HepG2 (cell line): ENCODE measurements around the gene NPW. TPM values are rescaled to one million over a fixed set of nuclear protein-coding genes. Genes with fewer than 3 reads are reported as not detected.

ENCODE experiments used
- ARNTL ChIP-seq: sonication (generic); formaldehyde crosslinking; IDR thresholded peaks from 2 replicates; pipeline ENCODE4 v1.4.0; 2020; ENCODE audit warnings: mild to moderate bottlenecking, missing genetic modification reagents
- BRD4 ChIP-seq: sonication (generic); formaldehyde crosslinking; IDR thresholded peaks from 2 replicates; pipeline ENCODE4 v1.4.0; 2020; ENCODE audit warnings: missing genetic modification reagents
- E2F1 ChIP-seq: sonication (generic); formaldehyde crosslinking; IDR thresholded peaks from 2 replicates; pipeline ENCODE4 v1.5.0; 2020; ENCODE audit warnings: missing genetic modification reagents
- ERF ChIP-seq: IDR thresholded peaks from 2 replicates; pipeline ENCODE4 v1.6.1; 2018; ENCODE audit warnings: missing biosample characterization, missing genetic modification reagents
- IRF2 ChIP-seq: IDR thresholded peaks from 2 replicates; pipeline ENCODE4 v1.6.1; 2018; ENCODE audit warnings: missing genetic modification reagents, missing compliant biosample characterization
- LCORL ChIP-seq, 2 experiments: fragments of 450-650 bp in 1 of 2; sonication (generic) in 1 of 2; formaldehyde crosslinking in 1 of 2; IDR thresholded peaks; 2 replicates each; pipeline versions ENCODE4 v1.5.0 to v1.6.1; 2017 to 2020; ENCODE audit warnings: antibody characterized with exemption in 1 of 2, missing genetic modification reagents in 1 of 2
- PATZ1 ChIP-seq: sonication (generic); formaldehyde crosslinking; IDR thresholded peaks from 2 replicates; pipeline ENCODE4 v1.4.0; 2020; ENCODE audit warnings: missing genetic modification reagents
- PHF20 ChIP-seq: sonication (generic); formaldehyde crosslinking; IDR thresholded peaks from 2 replicates; pipeline ENCODE4 v1.5.0; 2020; ENCODE audit warnings: mild to moderate bottlenecking, missing genetic modification reagents
- POLR2AphosphoS2 ChIP-seq: IDR thresholded peaks from 2 replicates; pipeline ENCODE4 v1.6.1; 2011; ENCODE audit warnings: low read depth, low read length, improper control_type of control experiment
- PPARG ChIP-seq: conservative IDR thresholded peaks from 2 replicates; pipeline ENCODE4 v1.6.1; 2016; ENCODE audit warnings: missing biosample characterization, missing genetic modification reagents
- SP4 ChIP-seq: sonication (generic); formaldehyde crosslinking; IDR thresholded peaks from 2 replicates; pipeline ENCODE4 v1.8.1; 2023; ENCODE audit warnings: mild to moderate bottlenecking, missing genetic modification reagents
- YEATS2 ChIP-seq: sonication (generic); formaldehyde crosslinking; IDR thresholded peaks from 2 replicates; pipeline ENCODE4 v1.4.0; 2020; ENCODE audit warnings: missing genetic modification reagents, borderline replicate concordance
- ZFP82 ChIP-seq: sonication (generic); formaldehyde crosslinking; IDR thresholded peaks from 2 replicates; pipeline ENCODE4 v1.5.1; 2020; ENCODE audit warnings: mild to moderate bottlenecking, missing genetic modification reagents, borderline replicate concordance
- ZNF143 ChIP-seq: sonication (generic); formaldehyde crosslinking; IDR thresholded peaks from 2 replicates; pipeline ENCODE4 v1.4.0; 2020; ENCODE audit warnings: missing genetic modification reagents
- ZNF451 ChIP-seq: sonication (generic); formaldehyde crosslinking; IDR thresholded peaks from 2 replicates; pipeline ENCODE4 v1.5.0; 2020; ENCODE audit warnings: mild to moderate bottlenecking, missing genetic modification reagents
- ZNF501 ChIP-seq: sonication (generic); formaldehyde crosslinking; IDR thresholded peaks from 2 replicates; pipeline ENCODE4 v1.5.1; 2020; ENCODE audit warnings: mild to moderate bottlenecking, moderate library complexity, missing genetic modification reagents
- ZNF644 ChIP-seq: IDR thresholded peaks from 2 replicates; pipeline ENCODE4 v1.6.1; 2016; ENCODE audit warnings: low read depth
- ZNF75D ChIP-seq: sonication (generic); formaldehyde crosslinking; IDR thresholded peaks from 2 replicates; pipeline ENCODE4 v1.8.1; 2023; ENCODE audit warnings: missing genetic modification reagents, mild to moderate bottlenecking, borderline replicate concordance
- ZNF777 ChIP-seq: sonication (generic); formaldehyde crosslinking; IDR thresholded peaks from 2 replicates; pipeline ENCODE4 v1.4.0; 2020; ENCODE audit warnings: missing genetic modification reagents
- polyA plus RNA-seq, 8 experiments: library from polyadenylated mRNA; depleted of rRNA in 3 of 8; stranded (reverse) in 7 of 8; unstranded in 1 of 8; fragments of >200 nt; fragmentation: Illumina TruSeq in 4 of 8; extraction: Trizol in 4 of 8; gene quantifications; 2 replicates each; pipeline versions ENCODE4 v1.2.1 to v1.2.3, GENCODE V29; 2011 to 2016; ENCODE audit warnings: low read depth in 4 of 8, missing spikeins in 1 of 8, mixed read lengths in 1 of 8; ENCODE audit not compliant: insufficient read depth in 1 of 8
- total RNA-seq, 5 experiments: library from RNA; depleted of rRNA; stranded (reverse); fragments of >200 nt; fragmentation: Illumina TruSeq; extraction: Trizol; gene quantifications; 2 replicates each; pipeline ENCODE4 v1.2.3, GENCODE V29; 2016; ENCODE audit warnings: low read depth in 1 of 5
- TF ChIP-seq, protein P1 (sequence below): sonication (generic); formaldehyde crosslinking; IDR thresholded peaks from 2 replicates; pipeline ENCODE4 v1.5.0; 2020; ENCODE audit warnings: mild to moderate bottlenecking, missing genetic modification reagents
- TF ChIP-seq, protein P2 (sequence below): sonication (generic); formaldehyde crosslinking; IDR thresholded peaks from 2 replicates; pipeline ENCODE4 v1.4.0; 2020; ENCODE audit warnings: missing genetic modification reagents, mild to moderate bottlenecking, borderline replicate concordance

NPW gene
- total and polyA plus RNA-seq, 2 of the 13 experiments (the other 11 are each of a cell fraction or from before 2014, with no cell fraction given): 0.24 to 0.97 TPM

- TF ChIP-seq YEATS2 (CRISPR knock-in tag): peak; percentile 64
- peak; percentile 46; the same call in 1 of the 2 replicates for TF ChIP-seq ZNF451 (CRISPR knock-in tag)
- peak; percentile 80 for TF ChIP-seq ERF (CRISPR knock-in tag)
- TF ChIP-seq ARNTL: 0 out of 2 replicates have a peak, but pooled peaks have one; percentile 29
- TF ChIP-seq, protein P1, sequence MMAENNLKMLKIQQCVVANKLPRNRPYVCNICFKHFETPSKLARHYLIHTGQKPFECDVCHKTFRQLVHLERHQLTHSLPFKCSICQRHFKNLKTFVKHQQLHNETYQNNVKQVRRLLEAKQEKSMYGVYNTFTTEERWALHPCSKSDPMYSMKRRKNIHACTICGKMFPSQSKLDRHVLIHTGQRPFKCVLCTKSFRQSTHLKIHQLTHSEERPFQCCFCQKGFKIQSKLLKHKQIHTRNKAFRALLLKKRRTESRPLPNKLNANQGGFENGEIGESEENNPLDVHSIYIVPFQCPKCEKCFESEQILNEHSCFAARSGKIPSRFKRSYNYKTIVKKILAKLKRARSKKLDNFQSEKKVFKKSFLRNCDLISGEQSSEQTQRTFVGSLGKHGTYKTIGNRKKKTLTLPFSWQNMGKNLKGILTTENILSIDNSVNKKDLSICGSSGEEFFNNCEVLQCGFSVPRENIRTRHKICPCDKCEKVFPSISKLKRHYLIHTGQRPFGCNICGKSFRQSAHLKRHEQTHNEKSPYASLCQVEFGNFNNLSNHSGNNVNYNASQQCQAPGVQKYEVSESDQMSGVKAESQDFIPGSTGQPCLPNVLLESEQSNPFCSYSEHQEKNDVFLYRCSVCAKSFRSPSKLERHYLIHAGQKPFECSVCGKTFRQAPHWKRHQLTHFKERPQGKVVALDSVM (CRISPR knock-in tag): peak; percentile 36; the same call in 1 of the 2 replicates
- TF ChIP-seq ZNF777: peak; percentile 84
- TF ChIP-seq PATZ1: peak; percentile 62
- 0 out of 2 replicates have a peak, but pooled peaks have one; percentile 36 for TF ChIP-seq BRD4 (CRISPR knock-in tag)
- TF ChIP-seq ZFP82 (CRISPR knock-in tag): no peak
- TF ChIP-seq E2F1 (CRISPR knock-in tag): 0 out of 2 replicates have a peak, but pooled peaks have one; percentile 40
- no peak for TF ChIP-seq ZNF644 (CRISPR knock-in tag)
- TF ChIP-seq IRF2 (CRISPR knock-in tag): no peak
- peak; percentile 95 for TF ChIP-seq ZNF501 (CRISPR knock-in tag)
- no peak for TF ChIP-seq LCORL (IDR thresholded peaks at IDR 0.05)
- TF ChIP-seq LCORL (CRISPR knock-in tag; IDR thresholded peaks at IDR 0.05): peak; percentile 86; the same call in 1 of the 2 replicates
- no peak; the same call in 1 of the 2 replicates for TF ChIP-seq ZNF143
- no peak for TF ChIP-seq POLR2AphosphoS2
- peak; percentile 96 for TF ChIP-seq SP4 (CRISPR knock-in tag)
- TF ChIP-seq PPARG (CRISPR knock-in tag): 0 out of 2 replicates have a peak, but pooled peaks have one; percentile 20
- TF ChIP-seq ZNF75D (CRISPR knock-in tag): no peak
- peak; percentile 53; the same call in 1 of the 2 replicates for TF ChIP-seq PHF20 (CRISPR knock-in tag)
- TF ChIP-seq, protein P2, sequence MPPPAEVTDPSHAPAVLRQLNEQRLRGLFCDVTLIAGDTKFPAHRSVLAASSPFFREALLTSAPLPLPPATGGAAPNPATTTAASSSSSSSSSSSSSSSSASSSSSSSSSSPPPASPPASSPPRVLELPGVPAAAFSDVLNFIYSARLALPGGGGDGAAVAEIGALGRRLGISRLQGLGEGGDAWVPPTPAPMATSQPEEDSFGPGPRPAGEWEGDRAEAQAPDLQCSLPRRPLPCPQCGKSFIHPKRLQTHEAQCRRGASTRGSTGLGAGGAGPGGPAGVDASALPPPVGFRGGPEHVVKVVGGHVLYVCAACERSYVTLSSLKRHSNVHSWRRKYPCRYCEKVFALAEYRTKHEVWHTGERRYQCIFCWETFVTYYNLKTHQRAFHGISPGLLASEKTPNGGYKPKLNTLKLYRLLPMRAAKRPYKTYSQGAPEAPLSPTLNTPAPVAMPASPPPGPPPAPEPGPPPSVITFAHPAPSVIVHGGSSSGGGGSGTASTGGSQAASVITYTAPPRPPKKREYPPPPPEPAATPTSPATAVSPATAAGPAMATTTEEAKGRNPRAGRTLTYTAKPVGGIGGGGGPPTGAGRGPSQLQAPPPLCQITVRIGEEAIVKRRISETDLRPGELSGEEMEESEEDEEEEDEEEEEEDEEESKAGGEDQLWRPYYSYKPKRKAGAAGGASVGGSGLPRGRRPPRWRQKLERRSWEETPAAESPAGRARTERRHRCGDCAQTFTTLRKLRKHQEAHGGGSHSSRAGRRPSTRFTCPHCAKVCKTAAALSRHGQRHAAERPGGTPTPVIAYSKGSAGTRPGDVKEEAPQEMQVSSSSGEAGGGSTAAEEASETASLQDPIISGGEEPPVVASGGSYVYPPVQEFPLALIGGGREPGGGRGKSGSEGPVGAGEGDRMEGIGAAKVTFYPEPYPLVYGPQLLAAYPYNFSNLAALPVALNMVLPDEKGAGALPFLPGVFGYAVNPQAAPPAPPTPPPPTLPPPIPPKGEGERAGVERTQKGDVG (CRISPR knock-in tag): no peak
Measured at GRCh38 chr16:2023092-2024031, 3.8 kb downstream of the NPW start (continued).
